Measurements from ENCODE around the gene EIF1B. TPM values are rescaled to one million over a fixed set of nuclear protein-coding genes. Genes with fewer than 3 reads are reported as not detected.

EIF1B gene
- total RNA-seq, 1 experiment from 2014 or later: 33.6 TPM

DNA sequence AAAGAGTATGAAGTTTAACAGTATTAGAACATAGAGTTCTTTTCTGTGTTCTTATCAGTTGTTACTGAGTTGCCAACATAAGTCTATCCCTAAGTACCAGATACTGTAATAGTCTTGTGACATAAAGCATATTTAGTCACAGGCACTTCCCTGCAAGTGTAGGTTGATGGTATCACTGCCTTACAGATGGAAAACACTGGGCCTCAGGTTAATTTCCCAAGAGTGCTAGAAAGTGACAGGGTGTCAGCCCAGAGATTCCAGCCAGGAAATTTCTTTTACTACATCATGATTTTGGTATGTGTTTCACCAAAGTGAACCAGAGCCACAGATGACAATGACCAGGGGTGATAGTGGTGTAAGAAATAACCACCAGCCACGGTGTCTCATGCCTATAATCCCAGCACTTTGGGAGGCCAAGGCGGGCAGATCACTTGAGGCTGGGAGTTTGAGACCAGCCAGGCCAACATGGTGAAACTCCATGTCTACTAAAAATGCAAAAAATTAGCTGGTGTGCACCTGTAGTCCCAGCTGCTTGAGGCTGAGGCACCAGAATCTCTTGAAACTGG is 3.2 kb downstream of the EIF1B start:
- H4K20me1 ChIP-seq (ENCODE audit: insufficient read depth): no peaks in the 10 kb centered on the region
- H3K79me2 ChIP-seq (ENCODE audit: insufficient read depth, low read length): peaks cover 19% of the 10 kb centered on the region
- TF ChIP-seq FOSL1 (IDR thresholded peaks at IDR 0.05; ENCODE audit: low read depth) (no peak), EZH2phosphoT487 (IDR thresholded peaks at IDR 0.05; ENCODE audit: borderline replicate concordance) (no peak), YY1 (IDR thresholded peaks at IDR 0.05; ENCODE audit: extremely low read depth, insufficient replicate concordance, low read depth, low read length) (no peak), ELF1 (IDR thresholded peaks at IDR 0.05; ENCODE audit: borderline replicate concordance, low read depth) (no peak), SP1 (IDR thresholded peaks at IDR 0.05; ENCODE audit: low read depth) (no peak), EGR1 (IDR thresholded peaks at IDR 0.05; ENCODE audit: low read depth) (no peak), POLR2A (IDR thresholded peaks at IDR 0.05; ENCODE audit: borderline replicate concordance, extremely low read depth, insufficient read depth, insufficient read length) (no peak)
- TF ChIP-seq, protein P1, sequence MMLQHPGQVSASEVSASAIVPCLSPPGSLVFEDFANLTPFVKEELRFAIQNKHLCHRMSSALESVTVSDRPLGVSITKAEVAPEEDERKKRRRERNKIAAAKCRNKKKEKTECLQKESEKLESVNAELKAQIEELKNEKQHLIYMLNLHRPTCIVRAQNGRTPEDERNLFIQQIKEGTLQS (IDR thresholded peaks at IDR 0.05): no peak
- TF ChIP-seq, protein P2, sequence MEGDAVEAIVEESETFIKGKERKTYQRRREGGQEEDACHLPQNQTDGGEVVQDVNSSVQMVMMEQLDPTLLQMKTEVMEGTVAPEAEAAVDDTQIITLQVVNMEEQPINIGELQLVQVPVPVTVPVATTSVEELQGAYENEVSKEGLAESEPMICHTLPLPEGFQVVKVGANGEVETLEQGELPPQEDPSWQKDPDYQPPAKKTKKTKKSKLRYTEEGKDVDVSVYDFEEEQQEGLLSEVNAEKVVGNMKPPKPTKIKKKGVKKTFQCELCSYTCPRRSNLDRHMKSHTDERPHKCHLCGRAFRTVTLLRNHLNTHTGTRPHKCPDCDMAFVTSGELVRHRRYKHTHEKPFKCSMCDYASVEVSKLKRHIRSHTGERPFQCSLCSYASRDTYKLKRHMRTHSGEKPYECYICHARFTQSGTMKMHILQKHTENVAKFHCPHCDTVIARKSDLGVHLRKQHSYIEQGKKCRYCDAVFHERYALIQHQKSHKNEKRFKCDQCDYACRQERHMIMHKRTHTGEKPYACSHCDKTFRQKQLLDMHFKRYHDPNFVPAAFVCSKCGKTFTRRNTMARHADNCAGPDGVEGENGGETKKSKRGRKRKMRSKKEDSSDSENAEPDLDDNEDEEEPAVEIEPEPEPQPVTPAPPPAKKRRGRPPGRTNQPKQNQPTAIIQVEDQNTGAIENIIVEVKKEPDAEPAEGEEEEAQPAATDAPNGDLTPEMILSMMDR (IDR thresholded peaks at IDR 0.05 in 2 of 3, conservative IDR thresholded peaks at IDR 0.05 in 1 of 3; ENCODE audit: borderline replicate concordance in 1 of 3, insufficient read depth in 1 of 3, low read depth in 2 of 3, low read length in 2 of 3): no peak
- TF ChIP-seq, protein P3, sequence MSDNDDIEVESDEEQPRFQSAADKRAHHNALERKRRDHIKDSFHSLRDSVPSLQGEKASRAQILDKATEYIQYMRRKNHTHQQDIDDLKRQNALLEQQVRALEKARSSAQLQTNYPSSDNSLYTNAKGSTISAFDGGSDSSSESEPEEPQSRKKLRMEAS (IDR thresholded peaks at IDR 0.05): no peak
- H3K9me2 ChIP-seq (ENCODE audit: insufficient read depth): no peaks in the 10 kb centered on the region
- peaks cover 13 to 19% of the 10 kb centered on the region in 2 experiments; a peak in 3 of 4 replicates for H3K36me3 ChIP-seq (ENCODE audit: control insufficient read depth in 1 of 2, insufficient read depth in 2 of 2, low read length in 2 of 2)
- H3K9ac ChIP-seq (ENCODE audit: low read length): no peak overlapping the region
- H3K27me3 ChIP-seq (ENCODE audit: insufficient read depth, low read length): no peaks in the 10 kb centered on the region
- intact Hi-C loops (cut with micrococcal nuclease): loop anchor here (10.0 kb wide), 3 partner anchors 608 to 898 kb away; no protein-coding TSS in a partner anchor
- no peak overlapping the region for H3K4me3 ChIP-seq (replicated peaks in 1 of 2; ENCODE audit: low read depth in 1 of 2, low read length in 2 of 2)
- RAD21 ChIA-PET (ENCODE audit: low non-redundant PET in 1 of 2, low total read pairs in 2 of 2, uncharacterized antibody in 2 of 2, unreplicated experiment in 2 of 2): no interaction called here
- BruUV-seq (replicated peaks): no TSS peak
- H3K9me3 ChIP-seq (ENCODE audit: control insufficient read depth in 1 of 2, insufficient read depth in 1 of 2, low read depth in 1 of 2, low read length in 2 of 2): no peaks in the 10 kb centered on the region
- peaks cover 0 to 14% of the 10 kb centered on the region in 2 experiments; a peak in 2 of 4 replicates for H3K4me1 ChIP-seq (ENCODE audit: control insufficient read depth in 1 of 2, insufficient read depth in 2 of 2, low read length in 2 of 2)
- H3K27ac ChIP-seq (ENCODE audit: low read depth, low read length): no peak overlapping the region
- ATAC-seq (no peak), DNase-seq (ENCODE audit: low read depth, low spot score) (no peak)
- no peak overlapping the region for H2AFZ ChIP-seq (ENCODE audit: low read depth, low read length, poor library complexity, severe bottlenecking)
- CTCF ChIA-PET: interaction anchor here (1.4 kb wide), 1 partner anchor 121 kb away, joined by 5 read pairs; no protein-coding TSS in a partner anchor
- POLR2A ChIA-PET: no interaction called here
- no peak overlapping the region for H3K4me2 ChIP-seq (ENCODE audit: low read length)
